Neural progenitor cell (in vitro differentiated cells): ENCODE measurements around the gene LAMC1. TPM values are rescaled to one million over a fixed set of nuclear protein-coding genes. Genes with fewer than 3 reads are reported as not detected.

ENCODE experiments used
- DNase-seq: peaks from one replicate; pipeline ENCODE4 v3.0.0-alpha.2; 2016; ENCODE audit warnings: low spot score
- H2AFZ ChIP-seq: fragments of 200-600 bp; sonication (generic); replicated peaks from 2 replicates; pipeline ENCODE4 v1.6.1; 2016; ENCODE audit warnings: antibody characterized with exemption
- H3F3A ChIP-seq: fragments of 200-600 bp; sonication (generic); 2 replicates; pipeline ENCODE4 v1.6.1; 2016; ENCODE audit warnings: antibody characterized with exemption, low read depth
- H3K27ac ChIP-seq: fragments of 200-600 bp; sonication (generic); 2 replicates; pipeline ENCODE4 v1.5.1; 2016; ENCODE audit warnings: mild to moderate bottlenecking
- H3K27me3 ChIP-seq: fragments of 200-600 bp; sonication (generic); 2 replicates; pipeline ENCODE4 v1.6.1; 2016; ENCODE audit warnings: mild to moderate bottlenecking, moderate library complexity
- H3K36me3 ChIP-seq: fragments of 200-600 bp; sonication (generic); 2 replicates; pipeline ENCODE4 v1.5.1; 2016
- H3K4me1 ChIP-seq: fragments of 200-600 bp; sonication (generic); 2 replicates; pipeline ENCODE4 v1.6.1; 2016; ENCODE audit warnings: mixed run types
- H3K4me2 ChIP-seq: fragments of 200-600 bp; sonication (generic); 2 replicates; pipeline ENCODE4 v1.6.1; 2016
- H3K4me3 ChIP-seq: fragments of 200-600 bp; sonication (generic); 2 replicates; pipeline ENCODE4 v1.5.1; 2016
- H3K79me2 ChIP-seq: fragments of 200-600 bp; sonication (generic); 2 replicates; pipeline ENCODE4 v1.6.1; 2016; ENCODE audit warnings: low read depth
- H3K9ac ChIP-seq: fragments of 200-600 bp; sonication (generic); 2 replicates; pipeline ENCODE4 v1.6.1; 2016
- H3K9me3 ChIP-seq: fragments of 200-600 bp; sonication (generic); 2 replicates; pipeline ENCODE4 v1.5.1; 2016; ENCODE audit warnings: low read depth
- H4K20me1 ChIP-seq: fragments of 200-600 bp; sonication (generic); 2 replicates; pipeline ENCODE4 v1.6.1; 2016; ENCODE audit warnings: low read depth
- H3K27ac Mint-ChIP-seq: 3 replicates; pipeline ENCODE4 v1.8.0; 2021; ENCODE audit warnings: mixed read lengths
- H3K27me3 Mint-ChIP-seq: 2 replicates; pipeline ENCODE4 v1.8.0; 2022; ENCODE audit warnings: low read depth, mild to moderate bottlenecking, inconsistent platforms, moderate library complexity, mixed read lengths; ENCODE audit not compliant: insufficient read depth
- H3K36me3 Mint-ChIP-seq: 3 replicates; pipeline ENCODE4 v1.8.0; 2021; ENCODE audit warnings: mixed read lengths
- H3K4me1 Mint-ChIP-seq: 3 replicates; pipeline ENCODE4 v1.8.0; 2021; ENCODE audit warnings: mixed read lengths
- H3K4me3 Mint-ChIP-seq: 3 replicates; pipeline ENCODE4 v1.8.0; 2021; ENCODE audit warnings: mild to moderate bottlenecking, moderate library complexity, mixed read lengths
- H3K9me3 Mint-ChIP-seq: 3 replicates; pipeline ENCODE4 v1.8.0; 2020; ENCODE audit warnings: mixed read lengths
- EZH2 ChIP-seq: fragments of 200-600 bp; sonication (generic); IDR thresholded peaks from 2 replicates; pipeline ENCODE4 v1.6.1; 2017; ENCODE audit warnings: antibody characterized with exemption, mild to moderate bottlenecking, moderate library complexity
- EZH2phosphoT487 ChIP-seq: fragments of 200-600 bp; sonication (generic); IDR thresholded peaks from 2 replicates; pipeline ENCODE4 v1.6.1; 2017; ENCODE audit warnings: antibody characterized with exemption
- total RNA-seq: library from RNA; depleted of rRNA; stranded (reverse); fragments of >200 nt; gene quantifications from 2 replicates; pipeline ENCODE4 v1.2.3, GENCODE V29; 2015; ENCODE audit warnings: low replicate concordance
- TF ChIP-seq, protein P1 (sequence below): fragments of 200-600 bp; sonication (generic); IDR thresholded peaks from 2 replicates; pipeline ENCODE4 v1.5.1; 2017; ENCODE audit warnings: antibody characterized with exemption, mild to moderate bottlenecking

Gene LAMC1
- total RNA-seq, 1 donor from 2014 or later, result 90.2 TPM

GRCh38 chr1:182978151-182978853 is 44.9 kb upstream of the LAMC1 start:
- H3K36me3 Mint-ChIP-seq, result no peaks in the 10 kb centered on the region
- H3K27me3 Mint-ChIP-seq, result peaks cover 2% of the 10 kb centered on the region
- H4K20me1 ChIP-seq, result no peaks in the 10 kb centered on the region
- no peak overlapping the region for H3K4me3 ChIP-seq
- H3K79me2 ChIP-seq, result no peaks in the 10 kb centered on the region
- TF ChIP-seq EZH2phosphoT487 (no peak), EZH2 (no peak)
- TF ChIP-seq, protein P1, sequence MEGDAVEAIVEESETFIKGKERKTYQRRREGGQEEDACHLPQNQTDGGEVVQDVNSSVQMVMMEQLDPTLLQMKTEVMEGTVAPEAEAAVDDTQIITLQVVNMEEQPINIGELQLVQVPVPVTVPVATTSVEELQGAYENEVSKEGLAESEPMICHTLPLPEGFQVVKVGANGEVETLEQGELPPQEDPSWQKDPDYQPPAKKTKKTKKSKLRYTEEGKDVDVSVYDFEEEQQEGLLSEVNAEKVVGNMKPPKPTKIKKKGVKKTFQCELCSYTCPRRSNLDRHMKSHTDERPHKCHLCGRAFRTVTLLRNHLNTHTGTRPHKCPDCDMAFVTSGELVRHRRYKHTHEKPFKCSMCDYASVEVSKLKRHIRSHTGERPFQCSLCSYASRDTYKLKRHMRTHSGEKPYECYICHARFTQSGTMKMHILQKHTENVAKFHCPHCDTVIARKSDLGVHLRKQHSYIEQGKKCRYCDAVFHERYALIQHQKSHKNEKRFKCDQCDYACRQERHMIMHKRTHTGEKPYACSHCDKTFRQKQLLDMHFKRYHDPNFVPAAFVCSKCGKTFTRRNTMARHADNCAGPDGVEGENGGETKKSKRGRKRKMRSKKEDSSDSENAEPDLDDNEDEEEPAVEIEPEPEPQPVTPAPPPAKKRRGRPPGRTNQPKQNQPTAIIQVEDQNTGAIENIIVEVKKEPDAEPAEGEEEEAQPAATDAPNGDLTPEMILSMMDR, result no peak
- H3K4me3 Mint-ChIP-seq, result no peak overlapping the region
- H3K27me3 ChIP-seq, result no peaks in the 10 kb centered on the region
- no peak overlapping the region for H3K9ac ChIP-seq
- peaks cover 25% of the 10 kb centered on the region for H3F3A ChIP-seq
- DNase-seq, result no peak
- peaks cover 31% of the 10 kb centered on the region for H3K4me1 ChIP-seq
- no peaks in the 10 kb centered on the region for H3K36me3 ChIP-seq
- no peak overlapping the region for H3K4me2 ChIP-seq
- H2AFZ ChIP-seq, result no peak overlapping the region
- H3K9me3 ChIP-seq, result no peaks in the 10 kb centered on the region
- H3K27ac ChIP-seq, result no peak overlapping the region
- H3K4me1 Mint-ChIP-seq, result peaks cover 14% of the 10 kb centered on the region
- H3K9me3 Mint-ChIP-seq, result peaks cover 7% of the 10 kb centered on the region
- no peak overlapping the region for H3K27ac Mint-ChIP-seq

- no peak for TF ChIP-seq EZH2phosphoT487
- TF ChIP-seq, protein P1, result no peak
- TF ChIP-seq EZH2, result no peak
- H3K36me3 Mint-ChIP-seq, result no peaks in the 10 kb centered on the region
- no peak overlapping the region for H3K4me3 ChIP-seq
- no peaks in the 10 kb centered on the region for H3K36me3 ChIP-seq
- peaks cover 10% of the 10 kb centered on the region for H3K9me3 Mint-ChIP-seq
- H3K4me1 Mint-ChIP-seq, result no peaks in the 10 kb centered on the region
- H3K27ac Mint-ChIP-seq, result no peak overlapping the region
- H3K9me3 ChIP-seq, result no peaks in the 10 kb centered on the region
- peaks cover 2% of the 10 kb centered on the region for H3K27me3 Mint-ChIP-seq
- no peak overlapping the region for H3K9ac ChIP-seq
- no peak overlapping the region for H3K4me2 ChIP-seq
- no peak overlapping the region for H3K27ac ChIP-seq
- peaks cover 7% of the 10 kb centered on the region for H3F3A ChIP-seq
- H3K79me2 ChIP-seq, result no peaks in the 10 kb centered on the region
- H4K20me1 ChIP-seq, result no peaks in the 10 kb centered on the region
- no peaks in the 10 kb centered on the region for H3K27me3 ChIP-seq
- H2AFZ ChIP-seq, result no peak overlapping the region
- H3K4me1 ChIP-seq, result peaks cover 11% of the 10 kb centered on the region
- no peak overlapping the region for H3K4me3 Mint-ChIP-seq
- no peak for DNase-seq
These were observed 39.1 kb upstream of the LAMC1 start for GRCh38 chr1:182984138-182984537.

DNA sequence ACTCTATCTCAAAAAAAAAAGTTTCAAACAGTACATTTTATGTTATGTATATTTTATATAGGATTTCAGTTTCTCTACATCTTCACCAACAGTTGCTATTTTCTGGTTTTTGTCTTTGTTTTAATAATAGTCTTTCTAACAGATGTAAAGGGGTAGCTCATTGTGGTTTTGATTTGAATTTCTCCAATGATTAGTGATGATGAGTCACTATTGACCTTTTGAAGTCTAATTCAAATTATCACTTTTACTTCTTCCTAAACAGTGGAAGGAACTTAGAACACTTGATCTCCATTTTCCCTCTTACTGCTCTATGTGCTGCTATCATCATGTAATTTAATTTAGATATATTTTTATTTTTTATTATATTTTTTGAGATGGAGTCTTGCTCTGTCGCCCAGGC is 38.6 kb upstream of the LAMC1 start:
- Histone ChIP-seq H3F3A (peaks cover 7% of the 10 kb centered on the region), H4K20me1 (no peaks in the 10 kb centered on the region), H2AFZ (no peak overlapping the region), H3K4me3 (no peak overlapping the region), H3K36me3 (no peaks in the 10 kb centered on the region), H3K9ac (no peak overlapping the region), H3K4me2 (no peak overlapping the region), H3K9me3 (no peaks in the 10 kb centered on the region), H3K27me3 (no peaks in the 10 kb centered on the region), H3K27ac (no peak overlapping the region), H3K4me1 (peaks cover 11% of the 10 kb centered on the region), H3K79me2 (no peaks in the 10 kb centered on the region)
- Mint-ChIP-seq H3K4me3 (no peak overlapping the region), H3K27me3 (peaks cover 2% of the 10 kb centered on the region), H3K9me3 (peaks cover 10% of the 10 kb centered on the region), H3K27ac (no peak overlapping the region), H3K4me1 (no peaks in the 10 kb centered on the region), H3K36me3 (no peaks in the 10 kb centered on the region)
- TF ChIP-seq EZH2 (no peak), EZH2phosphoT487 (no peak)
- TF ChIP-seq, protein P1, result no peak
- DNase-seq, result no peak
